Panc1 (cell line): ENCODE results near the gene PFDN4.

Source experiments
- CTCF ChIP-seq: fragments of 450-650 bp; IDR thresholded peaks from 2 replicates; pipeline ENCODE4 v1.5.1; 2017; ENCODE audit warnings: mild to moderate bottlenecking
- POLR2AphosphoS5 ChIP-seq: IDR thresholded peaks from 2 replicates; pipeline ENCODE4 v1.6.1; 2012; ENCODE audit warnings: mild to moderate bottlenecking, low read depth, low read length, moderate library complexity

- TF ChIP-seq CTCF (no peak), POLR2AphosphoS5 (no peak)
Observed at GRCh38 chr20:54158226-54158625, 49.7 kb upstream of the PFDN4 start.
